Mucosa of rectum (tissue), 2 donors: ENCODE measurements around the gene DAPL1.

ENCODE experiments used
- H3K27ac ChIP-seq, 2 donors: one replicate each; pipeline ENCODE4 v1.7.0; 2013; ENCODE audit warnings: inconsistent platforms in 2 of 2, low read depth in 2 of 2, low read length in 2 of 2
- H3K27me3 ChIP-seq, 2 donors: one replicate each; pipeline ENCODE4 v1.7.0; 2013; ENCODE audit warnings: low read length in 2 of 2; ENCODE audit not compliant: control insufficient read depth in 2 of 2, insufficient read depth in 2 of 2
- H3K36me3 ChIP-seq, 2 donors: one replicate each; pipeline ENCODE4 v1.7.0; 2013; ENCODE audit warnings: low read length in 2 of 2; ENCODE audit not compliant: control insufficient read depth in 2 of 2, insufficient read depth in 2 of 2
- H3K4me1 ChIP-seq, 2 donors: one replicate each; pipeline ENCODE4 v1.7.0; 2013; ENCODE audit warnings: low read length in 2 of 2, mild to moderate bottlenecking in 1 of 2; ENCODE audit not compliant: control insufficient read depth in 2 of 2, insufficient read depth in 2 of 2
- H3K4me3 ChIP-seq, 2 donors: one replicate each; pipeline ENCODE4 v1.7.0; 2013; ENCODE audit warnings: low read length in 2 of 2
- H3K9ac ChIP-seq, 2 donors: one replicate each; pipeline ENCODE4 v1.7.0; 2013; ENCODE audit warnings: low read length in 2 of 2, low read depth in 1 of 2, mild to moderate bottlenecking in 1 of 2
- H3K9me3 ChIP-seq, 2 donors: one replicate each; pipeline ENCODE4 v1.7.0; 2013; ENCODE audit warnings: low read length in 2 of 2; ENCODE audit not compliant: control insufficient read depth in 2 of 2
- donor health status: healthy.
- donor health status: Normal muscosa, but diverticular disease.

The DAPL1 gene

GRCh38 chr2:158777077-158777476 is 18.0 kb upstream of the DAPL1 start:
- Histone ChIP-seq H3K9ac (no peak overlapping the region), H3K36me3 (no peaks in the 10 kb centered on the region), H3K27ac (no peak overlapping the region), H3K4me1 (no peaks in the 10 kb centered on the region), H3K9me3 (no peaks in the 10 kb centered on the region), H3K4me3 (no peak overlapping the region), H3K27me3 (no peaks in the 10 kb centered on the region)

GRCh38 chr2:158778243-158778642 is 16.9 kb upstream of the DAPL1 start:
- H3K27ac ChIP-seq: no peak overlapping the region
- no peaks in the 10 kb centered on the region for H3K4me1 ChIP-seq
- no peak overlapping the region for H3K4me3 ChIP-seq

GRCh38 chr2:158779621-158780020 is 15.5 kb upstream of the DAPL1 start:
- Histone ChIP-seq H3K27ac (no peak overlapping the region), H3K9ac (no peak overlapping the region), H3K9me3 (no peaks in the 10 kb centered on the region), H3K4me1 (no peaks in the 10 kb centered on the region), H3K36me3 (no peaks in the 10 kb centered on the region), H3K27me3 (no peaks in the 10 kb centered on the region), H3K4me3 (no peak overlapping the region)

More at GRCh38 chr2:158778243-158778642, 16.9 kb upstream of the DAPL1 start:
- Histone ChIP-seq H3K9ac (no peak overlapping the region), H3K9me3 (no peaks in the 10 kb centered on the region), H3K36me3 (no peaks in the 10 kb centered on the region), H3K27me3 (no peaks in the 10 kb centered on the region)

- no peak overlapping the region for H3K27ac ChIP-seq
- H3K9me3 ChIP-seq: no peaks in the 10 kb centered on the region
- no peaks in the 10 kb centered on the region for H3K36me3 ChIP-seq
- no peaks in the 10 kb centered on the region for H3K27me3 ChIP-seq
- no peak overlapping the region for H3K4me3 ChIP-seq
- no peak overlapping the region for H3K9ac ChIP-seq
- H3K4me1 ChIP-seq: no peaks in the 10 kb centered on the region
Measured at GRCh38 chr2:158781353-158781961, 13.7 kb upstream of the DAPL1 start.

- H3K4me3 ChIP-seq: no peak overlapping the region
- no peaks in the 10 kb centered on the region for H3K27me3 ChIP-seq
- no peaks in the 10 kb centered on the region for H3K4me1 ChIP-seq
- no peak overlapping the region for H3K9ac ChIP-seq
- H3K36me3 ChIP-seq: no peaks in the 10 kb centered on the region
- no peak overlapping the region for H3K27ac ChIP-seq
- H3K9me3 ChIP-seq: no peaks in the 10 kb centered on the region
Measured at GRCh38 chr2:158782136-158782535, 13.0 kb upstream of the DAPL1 start.

GRCh38 chr2:158782616-158783015 is 12.5 kb upstream of the DAPL1 start:
- no peaks in the 10 kb centered on the region for H3K36me3 ChIP-seq
- H3K9me3 ChIP-seq: no peaks in the 10 kb centered on the region
- H3K27ac ChIP-seq: no peak overlapping the region
- H3K4me3 ChIP-seq: no peak overlapping the region
- H3K27me3 ChIP-seq: no peaks in the 10 kb centered on the region
- H3K4me1 ChIP-seq: no peaks in the 10 kb centered on the region
- no peak overlapping the region for H3K9ac ChIP-seq

GRCh38 chr2:158783923-158784322 is 11.2 kb upstream of the DAPL1 start:
- Histone ChIP-seq H3K36me3 (no peaks in the 10 kb centered on the region), H3K9me3 (no peaks in the 10 kb centered on the region), H3K27me3 (no peaks in the 10 kb centered on the region), H3K9ac (no peak overlapping the region), H3K27ac (no peak overlapping the region), H3K4me3 (no peak overlapping the region), H3K4me1 (no peaks in the 10 kb centered on the region)

- Histone ChIP-seq H3K9ac (no peak overlapping the region), H3K4me1 (no peaks in the 10 kb centered on the region), H3K27ac (no peak overlapping the region), H3K4me3 (no peak overlapping the region), H3K36me3 (no peaks in the 10 kb centered on the region), H3K27me3 (no peaks in the 10 kb centered on the region), H3K9me3 (no peaks in the 10 kb centered on the region)
Measured at GRCh38 chr2:158786897-158787296, 8.2 kb upstream of the DAPL1 start.

GRCh38 chr2:158788951-158789350 is 6.2 kb upstream of the DAPL1 start:
- Histone ChIP-seq H3K27me3 (no peaks in the 10 kb centered on the region), H3K9me3 (no peaks in the 10 kb centered on the region), H3K36me3 (no peaks in the 10 kb centered on the region), H3K27ac (no peak overlapping the region), H3K4me3 (no peak overlapping the region), H3K4me1 (no peaks in the 10 kb centered on the region), H3K9ac (no peak overlapping the region)

GRCh38 chr2:158796652-158797051 is 1.5 kb downstream of the DAPL1 start:
- no peak overlapping the region for H3K27ac ChIP-seq
- peaks cover 0 to 3% of the 10 kb centered on the region in 2 donors for H3K27me3 ChIP-seq

More at GRCh38 chr2:158796652-158797051, 1.5 kb downstream of the DAPL1 start:
- H3K9me3 ChIP-seq: no peaks in the 10 kb centered on the region
- no peaks in the 10 kb centered on the region for H3K36me3 ChIP-seq
- no peak overlapping the region for H3K4me3 ChIP-seq
- no peak overlapping the region for H3K9ac ChIP-seq
- no peaks in the 10 kb centered on the region for H3K4me1 ChIP-seq
